ENCODE results near the gene LHFPL3.

GRCh38 chr7:104621321-104621720, 292.9 kb downstream of the LHFPL3 start:
- no peak for TF ChIP-seq CTCF (IDR thresholded peaks at IDR 0.05; ENCODE audit: low read length)
- no peak for TF ChIP-seq EZH2 (IDR thresholded peaks at IDR 0.05; ENCODE audit: borderline replicate concordance, low read length)

Measured in OCI-LY1 (cell line).